ENCODE results near the gene PPP3R2. TPM values are rescaled to one million over a fixed set of nuclear protein-coding genes. Genes with fewer than 3 reads are reported as not detected.
A peak's percentile ranks its signal among the peaks of the same experiment; 100 is the strongest.

PPP3R2 gene, protein sequence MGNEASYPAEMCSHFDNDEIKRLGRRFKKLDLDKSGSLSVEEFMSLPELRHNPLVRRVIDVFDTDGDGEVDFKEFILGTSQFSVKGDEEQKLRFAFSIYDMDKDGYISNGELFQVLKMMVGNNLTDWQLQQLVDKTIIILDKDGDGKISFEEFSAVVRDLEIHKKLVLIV
- total RNA-seq (not detected), polyA plus RNA-seq (under 1 TPM in 1 of 2 donors, not detected in 1; 0.02 TPM)

DNA sequence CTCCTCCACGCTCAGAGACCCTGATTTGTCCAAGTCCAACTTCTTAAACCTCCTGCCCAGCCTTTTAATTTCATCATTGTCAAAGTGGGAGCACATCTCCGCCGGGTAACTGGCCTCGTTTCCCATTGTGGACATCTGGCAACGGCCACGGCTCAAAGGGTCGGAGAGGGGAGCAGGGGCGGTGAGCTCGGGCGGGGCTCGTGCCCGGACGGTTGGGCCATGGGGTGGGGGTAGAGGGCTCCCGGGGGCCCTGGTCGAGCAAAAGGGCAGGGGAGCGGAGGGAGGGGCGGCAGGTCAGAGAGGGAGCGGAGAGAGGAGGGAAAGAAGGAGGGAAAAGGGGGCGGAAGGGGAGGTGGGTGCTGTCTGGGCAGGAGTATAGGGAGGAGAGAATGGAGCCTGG, at the start of gene PPP3R2:
Gene PPP3R2, minus strand, starts transcription at position 174 of the 400 bp plus-strand sequence. Its CDS starts 48 bp downstream, at position 126.
- no peak for ATAC-seq
- peak in 1 of 6 donors; percentile 45 for DNase-seq
- Histone ChIP-seq H3K27me3 (no peaks in the 10 kb centered on the region), H3K27ac (no peak within 1 kb of the TSS), H3K4me1 (no peaks in the 10 kb centered on the region), H3K36me3 (no peaks in the 10 kb centered on the region), H3K9me3 (no peaks in the 10 kb centered on the region), H3K4me3 (no peak within 1 kb of the TSS)
- TF ChIP-seq, protein P1, sequence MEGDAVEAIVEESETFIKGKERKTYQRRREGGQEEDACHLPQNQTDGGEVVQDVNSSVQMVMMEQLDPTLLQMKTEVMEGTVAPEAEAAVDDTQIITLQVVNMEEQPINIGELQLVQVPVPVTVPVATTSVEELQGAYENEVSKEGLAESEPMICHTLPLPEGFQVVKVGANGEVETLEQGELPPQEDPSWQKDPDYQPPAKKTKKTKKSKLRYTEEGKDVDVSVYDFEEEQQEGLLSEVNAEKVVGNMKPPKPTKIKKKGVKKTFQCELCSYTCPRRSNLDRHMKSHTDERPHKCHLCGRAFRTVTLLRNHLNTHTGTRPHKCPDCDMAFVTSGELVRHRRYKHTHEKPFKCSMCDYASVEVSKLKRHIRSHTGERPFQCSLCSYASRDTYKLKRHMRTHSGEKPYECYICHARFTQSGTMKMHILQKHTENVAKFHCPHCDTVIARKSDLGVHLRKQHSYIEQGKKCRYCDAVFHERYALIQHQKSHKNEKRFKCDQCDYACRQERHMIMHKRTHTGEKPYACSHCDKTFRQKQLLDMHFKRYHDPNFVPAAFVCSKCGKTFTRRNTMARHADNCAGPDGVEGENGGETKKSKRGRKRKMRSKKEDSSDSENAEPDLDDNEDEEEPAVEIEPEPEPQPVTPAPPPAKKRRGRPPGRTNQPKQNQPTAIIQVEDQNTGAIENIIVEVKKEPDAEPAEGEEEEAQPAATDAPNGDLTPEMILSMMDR (IDR thresholded peaks at IDR 0.05), result no peak
- no peak for FAIRE-seq
- intact Hi-C loops (cut with DNase I), result no loop called here
- WGBS, 2 donors, result 75 to 83% methylated on average over 19 of the region's 19 CpGs

DNA sequence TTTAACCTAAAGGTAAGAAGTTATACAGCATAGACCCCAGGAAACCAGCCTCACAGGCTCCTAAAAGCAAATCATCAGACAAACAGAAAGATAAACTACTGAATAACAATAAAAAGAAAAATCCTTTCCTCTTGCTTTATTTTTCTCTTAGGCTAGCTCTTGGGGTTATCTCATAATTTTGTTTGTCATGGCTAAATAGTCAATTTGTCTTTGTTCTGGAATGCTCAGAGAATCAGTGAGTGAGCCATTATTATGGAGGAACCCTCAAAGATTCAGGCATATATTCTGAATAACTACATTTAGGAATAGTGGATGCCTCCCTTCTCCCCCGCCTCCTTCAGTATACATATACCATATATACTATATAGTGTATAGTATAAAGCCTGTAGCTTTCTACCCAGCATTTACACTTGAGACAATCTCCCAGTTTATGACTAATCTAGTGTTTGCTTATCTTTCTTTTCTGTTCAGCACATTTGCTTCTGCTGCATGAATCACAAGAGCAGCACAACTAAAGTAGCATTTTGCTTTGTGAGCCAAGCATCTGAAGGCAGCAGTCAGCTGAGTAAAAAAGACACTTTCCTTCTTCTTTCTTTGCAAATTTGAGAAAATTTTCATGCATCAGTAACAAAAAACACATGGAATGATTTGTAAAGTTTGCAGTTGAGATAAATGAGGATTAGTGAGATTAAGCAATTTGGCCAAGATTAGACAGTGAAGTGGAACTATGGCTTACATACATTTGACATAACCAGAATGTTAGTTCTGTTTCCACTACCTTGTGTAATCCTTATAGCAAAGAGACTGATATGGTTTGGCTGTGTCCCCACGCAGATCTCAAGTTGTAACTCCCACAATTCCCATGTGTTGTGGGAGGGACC, 45.3 kb upstream of the PPP3R2 start:
- no peak for FAIRE-seq
- WGBS, 2 donors, result 77 to 82% methylated on average over 2 of the region's 2 CpGs

DNA sequence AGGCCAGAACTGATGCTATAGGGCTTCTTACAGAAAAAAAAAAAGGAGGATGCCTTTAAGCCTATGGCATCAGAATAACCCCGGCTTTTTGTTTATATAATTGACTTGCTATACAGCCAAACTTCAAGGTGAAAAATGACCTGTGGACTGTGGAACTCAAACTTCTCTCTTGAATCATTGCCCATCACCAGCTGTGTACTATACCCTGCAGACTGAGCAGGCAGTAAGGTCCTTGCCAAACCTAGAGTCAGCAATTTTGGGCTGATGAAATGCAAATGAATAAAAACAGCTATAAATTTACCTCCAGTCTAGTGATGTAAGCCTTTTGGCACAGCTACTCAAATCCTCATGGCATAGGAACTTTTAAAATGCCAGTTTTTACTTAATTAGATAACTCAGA, 44.5 kb upstream of the PPP3R2 start:
- 0 to 2% methylated on average over 1 of the region's 1 CpG for WGBS, 2 donors
- H3K36me3 ChIP-seq, result no peaks in the 10 kb centered on the region
- peaks cover 8 to 17% (median 13%) of the 10 kb centered on the region in 3 donors for H3K4me1 ChIP-seq
- intact Hi-C loops (cut with DNase I), result no loop called here
- no peaks in the 10 kb centered on the region for H3K9me3 ChIP-seq
- DNase-seq (peak in 3 of 6 donors; percentile 22 to 58 (median 26)), FAIRE-seq (no peak), ATAC-seq (peak; percentile 85 to 95 (median 92))
- H3K4me3 ChIP-seq, result no peak overlapping the region
- H3K27ac ChIP-seq, result no peak overlapping the region
- no peaks in the 10 kb centered on the region for H3K27me3 ChIP-seq
- TF ChIP-seq, protein P1 (IDR thresholded peaks at IDR 0.05), result no peak

More for the DNA sequence above, 45.3 kb upstream of the PPP3R2 start:
- intact Hi-C loops (cut with DNase I), result loop anchor here in 1 of 3 donors (10.0 kb wide), 1 partner anchor 55 kb away; no protein-coding TSS in a partner anchor
- H3K27ac ChIP-seq, result no peak overlapping the region
- TF ChIP-seq, protein P1 (IDR thresholded peaks at IDR 0.05), result no peak
- H3K4me1 ChIP-seq, result peaks cover 8 to 17% (median 13%) of the 10 kb centered on the region in 3 donors
- peak; percentile 45 to 74 (median 64) for ATAC-seq
- H3K27me3 ChIP-seq, result no peaks in the 10 kb centered on the region
- DNase-seq, result no peak
- no peaks in the 10 kb centered on the region for H3K9me3 ChIP-seq
- no peak overlapping the region for H3K4me3 ChIP-seq
- no peaks in the 10 kb centered on the region for H3K36me3 ChIP-seq

DNA sequence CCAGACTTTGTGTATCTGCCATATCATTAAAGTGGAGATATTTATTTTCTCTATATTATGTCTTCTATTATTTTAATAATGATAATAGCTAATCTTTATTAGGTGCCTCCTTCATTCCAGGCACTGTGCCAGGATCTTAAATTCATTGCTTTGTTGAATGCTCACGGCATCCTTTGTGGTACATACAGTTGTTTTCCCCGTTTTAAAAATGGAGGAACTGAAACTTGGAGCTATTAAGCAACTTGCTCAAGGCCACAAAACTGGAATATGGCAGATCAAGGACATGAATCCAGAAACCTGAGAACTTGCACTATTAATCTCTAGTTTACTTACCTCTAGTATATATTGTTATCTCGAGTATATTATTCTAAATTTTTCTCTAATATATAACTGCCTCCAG, 41.5 kb upstream of the PPP3R2 start:
- H3K4me3 ChIP-seq, result no peak overlapping the region
- H3K4me1 ChIP-seq, result peaks cover 8 to 17% (median 13%) of the 10 kb centered on the region in 3 donors
- no peaks in the 10 kb centered on the region for H3K27me3 ChIP-seq
- 43 to 45% methylated on average over 3 of the region's 3 CpGs for WGBS, 2 donors
- TF ChIP-seq, protein P1 (IDR thresholded peaks at IDR 0.05), result no peak
- intact Hi-C loops (cut with DNase I), result no loop called here
- no peaks in the 10 kb centered on the region for H3K36me3 ChIP-seq
- no peaks in the 10 kb centered on the region for H3K9me3 ChIP-seq
- ATAC-seq (no peak), DNase-seq (no peak), FAIRE-seq (no peak)
- H3K27ac ChIP-seq, result no peak overlapping the region
